SU-DHL-6 (cell line): ENCODE data around the gene STX7.

Source experiments
- EZH2phosphoT487 ChIP-seq: fragments of 200-600 bp; sonication (generic), shearing (Covaris generic); conservative IDR thresholded peaks from 2 replicates; pipeline ENCODE4 v1.6.1; 2018; ENCODE audit warnings: mild to moderate bottlenecking, antibody characterized with exemption, low read length, moderate library complexity, mixed read lengths
- TF ChIP-seq, protein P1 (sequence below): fragments of 200-600 bp; sonication (generic); IDR thresholded peaks from one replicate; pipeline ENCODE4 v1.5.1; 2017; ENCODE audit warnings: antibody characterized with exemption, mild to moderate bottlenecking, low read length, moderate library complexity; ENCODE audit not compliant: insufficient read depth, poor library complexity, severe bottlenecking

DNA sequence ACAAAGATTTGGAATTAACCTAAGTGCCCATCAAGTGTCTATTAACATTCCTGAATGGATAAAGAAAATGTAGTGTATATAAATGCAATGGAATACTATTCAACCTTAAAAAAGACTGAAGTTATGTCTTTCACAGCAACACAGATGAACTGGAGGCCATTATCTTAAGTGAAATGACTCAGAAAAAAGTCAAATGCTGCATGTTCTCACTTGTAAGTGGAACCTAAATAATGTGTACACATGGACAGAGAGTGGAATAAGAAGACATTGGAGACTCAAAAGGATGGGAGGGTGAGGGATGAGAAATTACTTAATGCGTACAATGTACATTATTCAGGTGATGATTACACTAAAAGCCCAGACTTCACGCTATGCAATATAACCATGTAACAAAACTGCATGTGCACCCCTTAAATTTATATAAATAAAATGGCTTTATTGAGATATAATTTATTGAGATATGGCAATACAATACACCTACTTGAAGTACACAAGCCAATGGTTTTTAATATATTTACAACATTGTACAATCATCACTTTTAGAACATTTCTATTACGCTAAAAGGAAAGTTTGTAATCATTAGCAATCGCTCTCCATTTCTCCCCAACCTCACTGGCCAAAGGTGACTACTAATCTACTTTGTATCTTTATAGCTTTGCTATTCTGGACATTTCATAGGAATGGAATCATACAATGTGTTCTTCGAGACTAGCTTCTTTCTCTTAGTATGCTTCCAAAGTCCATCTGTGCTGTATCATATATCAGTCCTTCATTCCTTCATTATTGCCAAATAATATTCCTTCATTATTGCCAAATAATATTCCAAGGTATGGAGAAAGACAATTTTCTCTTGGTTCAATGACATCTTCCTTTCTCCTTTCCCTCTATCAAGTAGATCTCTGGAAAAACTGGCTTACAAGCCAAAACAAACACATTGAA lies 5.8 kb downstream of the STX7 start:
- TF ChIP-seq, protein P1, sequence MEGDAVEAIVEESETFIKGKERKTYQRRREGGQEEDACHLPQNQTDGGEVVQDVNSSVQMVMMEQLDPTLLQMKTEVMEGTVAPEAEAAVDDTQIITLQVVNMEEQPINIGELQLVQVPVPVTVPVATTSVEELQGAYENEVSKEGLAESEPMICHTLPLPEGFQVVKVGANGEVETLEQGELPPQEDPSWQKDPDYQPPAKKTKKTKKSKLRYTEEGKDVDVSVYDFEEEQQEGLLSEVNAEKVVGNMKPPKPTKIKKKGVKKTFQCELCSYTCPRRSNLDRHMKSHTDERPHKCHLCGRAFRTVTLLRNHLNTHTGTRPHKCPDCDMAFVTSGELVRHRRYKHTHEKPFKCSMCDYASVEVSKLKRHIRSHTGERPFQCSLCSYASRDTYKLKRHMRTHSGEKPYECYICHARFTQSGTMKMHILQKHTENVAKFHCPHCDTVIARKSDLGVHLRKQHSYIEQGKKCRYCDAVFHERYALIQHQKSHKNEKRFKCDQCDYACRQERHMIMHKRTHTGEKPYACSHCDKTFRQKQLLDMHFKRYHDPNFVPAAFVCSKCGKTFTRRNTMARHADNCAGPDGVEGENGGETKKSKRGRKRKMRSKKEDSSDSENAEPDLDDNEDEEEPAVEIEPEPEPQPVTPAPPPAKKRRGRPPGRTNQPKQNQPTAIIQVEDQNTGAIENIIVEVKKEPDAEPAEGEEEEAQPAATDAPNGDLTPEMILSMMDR = no peak
- no peak for TF ChIP-seq EZH2phosphoT487
